GM21528 (cell line): ENCODE data around the gene HOXB9.

Source experiments
- ATAC-seq: cut with Tn5 transposase; IDR thresholded peaks from one replicate; pipeline ENCODE4 v1.9.1; 2021; ENCODE audit warnings: mild to moderate bottlenecking, moderate library complexity; ENCODE audit not compliant: unreplicated experiment, low FRiP score

The HOXB9 gene

DNA sequence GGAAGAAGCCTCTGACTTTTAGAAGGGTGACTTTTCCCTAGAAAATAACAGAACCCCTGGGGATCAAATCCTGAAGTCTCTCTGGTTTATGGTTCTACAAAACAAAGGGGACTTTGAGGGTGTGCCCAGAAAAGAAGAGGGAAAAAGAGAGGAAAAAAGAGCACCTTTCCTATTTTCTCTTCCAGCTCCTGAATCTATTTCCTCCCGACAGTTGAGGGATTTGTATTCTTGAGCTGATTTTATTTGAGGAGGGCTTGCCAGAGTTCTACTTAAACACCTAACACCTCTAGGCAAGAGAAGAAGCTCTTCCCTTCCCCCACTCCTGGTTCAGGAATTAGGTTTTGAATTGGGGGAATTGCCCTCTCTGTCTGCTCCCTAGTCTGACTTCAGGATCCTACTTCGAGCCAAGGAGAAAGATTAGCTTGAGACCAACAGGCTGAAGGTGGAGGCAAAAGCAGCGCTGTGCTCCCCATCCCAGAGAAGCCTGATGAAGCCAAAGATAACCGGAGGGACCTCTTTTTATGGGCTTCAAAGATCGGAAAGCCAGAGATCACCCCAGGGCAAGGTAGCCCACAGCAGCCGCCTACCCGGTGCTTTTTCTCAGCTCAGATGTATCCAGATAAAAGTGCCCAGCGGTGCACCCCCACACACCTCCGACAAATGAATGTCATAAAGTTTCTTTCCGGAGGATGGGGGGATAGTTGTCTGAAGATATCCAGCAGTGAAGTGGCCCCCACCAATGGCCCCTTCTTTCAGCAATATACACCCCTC, 36.9 kb downstream of the HOXB9 start:
- ATAC-seq: no peak

DNA sequence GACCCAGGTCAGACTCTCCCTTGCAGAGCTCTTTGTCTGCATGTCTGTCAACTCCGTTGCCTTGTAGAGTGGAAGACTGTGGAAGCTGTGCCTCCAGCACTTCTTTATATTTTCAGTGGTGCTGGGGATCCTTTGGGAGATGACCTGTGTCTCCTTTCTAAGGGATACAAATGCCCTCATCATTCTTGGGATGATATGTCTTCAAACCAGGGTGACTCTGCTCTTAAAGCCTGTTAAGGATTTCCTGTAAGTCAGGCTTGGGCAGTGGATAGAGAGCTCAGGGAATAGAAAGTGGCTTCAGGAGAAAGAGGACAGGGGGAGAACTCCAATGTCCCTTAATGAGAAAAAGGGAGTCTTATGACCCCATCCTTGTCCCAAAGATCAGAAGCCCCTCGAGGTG, 37.6 kb downstream of the HOXB9 start:
- ATAC-seq: no peak

DNA sequence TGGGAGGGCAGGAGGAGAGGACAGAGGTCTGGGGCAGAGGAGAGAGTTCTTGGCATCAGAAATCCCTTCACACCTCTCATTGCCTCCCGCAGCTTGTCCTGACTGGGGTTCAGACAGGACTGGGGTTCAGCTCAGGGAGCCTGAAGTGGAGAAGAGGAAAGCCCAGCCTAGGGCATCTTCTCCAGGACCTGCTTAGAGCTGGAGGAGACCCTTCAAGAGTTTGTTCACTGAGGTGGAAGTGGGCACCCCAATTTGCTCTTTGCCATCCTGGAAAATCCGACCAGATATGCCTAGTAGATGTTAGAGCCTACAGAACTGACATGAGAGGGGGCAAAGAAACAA, 38.1 kb downstream of the HOXB9 start:
- no peak for ATAC-seq

DNA sequence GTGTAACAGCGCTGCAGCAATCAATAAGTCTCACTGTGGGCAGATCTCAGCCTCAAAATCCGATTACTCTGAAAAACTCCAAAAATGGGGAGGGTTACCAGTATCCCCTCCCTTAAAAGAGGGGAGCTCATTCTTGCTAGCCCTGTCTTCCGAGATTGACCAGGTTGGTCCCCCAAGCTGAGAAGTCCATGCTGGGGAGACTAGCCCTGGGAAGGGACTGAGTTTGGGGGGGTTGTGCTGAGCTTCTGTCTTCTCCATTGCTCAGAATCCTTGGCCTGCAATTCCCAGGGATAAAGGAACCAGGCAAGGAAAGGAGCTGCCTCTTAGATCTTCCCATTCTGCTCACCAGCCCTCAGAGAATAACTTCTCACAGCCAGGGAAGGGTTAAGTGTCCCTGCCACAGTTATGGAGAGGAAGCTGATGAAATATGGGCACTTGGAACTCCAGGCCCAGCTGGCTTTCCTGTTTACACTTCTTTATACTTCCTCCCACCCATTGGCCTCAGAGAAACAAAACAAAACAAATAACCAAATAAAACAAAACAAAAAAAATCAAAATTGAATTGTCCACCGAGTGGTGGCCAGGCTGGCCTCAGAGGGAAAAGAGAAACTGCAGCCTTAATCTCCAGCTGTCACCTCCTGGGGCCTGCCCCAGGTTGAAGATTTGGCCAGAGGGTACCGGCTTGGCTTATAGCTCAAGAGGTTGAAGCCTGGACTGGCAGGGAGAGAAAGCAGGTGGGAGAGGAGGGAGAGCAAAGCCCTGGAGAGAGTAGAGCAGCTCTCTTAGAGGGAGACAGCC, 38.7 kb downstream of the HOXB9 start:
- ATAC-seq: no peak

DNA sequence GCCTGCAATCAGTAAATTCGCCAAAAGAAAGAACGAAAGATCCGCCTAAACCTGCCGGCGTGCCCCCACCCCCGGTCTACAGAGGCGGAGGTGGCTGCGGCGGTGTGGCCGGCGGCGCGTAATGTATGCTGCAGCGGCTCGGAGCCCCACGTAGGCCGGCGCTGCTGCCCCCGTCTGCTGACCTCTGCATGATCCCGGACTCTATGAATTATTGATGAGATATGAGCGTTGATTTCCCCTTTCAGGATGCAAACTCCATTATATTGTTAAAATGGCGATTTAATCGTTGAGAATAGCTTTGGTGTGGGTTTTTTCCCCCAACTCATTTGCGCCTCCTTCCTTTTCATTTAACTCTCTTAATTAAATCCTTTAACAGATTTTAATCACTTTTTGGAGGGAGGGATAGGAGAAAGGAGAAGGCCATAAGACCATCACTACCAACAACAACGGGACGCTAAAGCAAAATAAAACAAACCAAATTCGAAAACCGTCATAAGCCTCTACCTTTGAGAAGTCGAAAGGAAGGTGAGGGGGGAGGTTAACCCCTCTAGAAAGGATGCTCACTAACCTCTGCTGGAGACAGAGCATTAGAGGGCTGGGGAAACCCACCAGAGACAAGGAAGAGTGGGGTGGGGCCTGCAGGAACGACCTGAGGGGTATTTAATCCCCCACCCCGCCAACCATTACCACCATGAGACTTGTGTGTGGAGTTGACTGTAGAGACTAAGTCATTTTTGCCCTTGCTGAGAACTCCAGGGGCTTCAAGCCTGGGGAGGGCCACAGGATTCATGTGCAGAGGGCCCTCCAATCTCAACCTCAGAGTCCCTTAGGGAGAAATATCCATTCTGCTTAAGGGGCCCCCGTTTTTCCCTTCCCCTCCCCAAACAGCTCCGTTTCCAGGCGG, 39.6 kb downstream of the HOXB9 start:
- no peak for ATAC-seq

DNA sequence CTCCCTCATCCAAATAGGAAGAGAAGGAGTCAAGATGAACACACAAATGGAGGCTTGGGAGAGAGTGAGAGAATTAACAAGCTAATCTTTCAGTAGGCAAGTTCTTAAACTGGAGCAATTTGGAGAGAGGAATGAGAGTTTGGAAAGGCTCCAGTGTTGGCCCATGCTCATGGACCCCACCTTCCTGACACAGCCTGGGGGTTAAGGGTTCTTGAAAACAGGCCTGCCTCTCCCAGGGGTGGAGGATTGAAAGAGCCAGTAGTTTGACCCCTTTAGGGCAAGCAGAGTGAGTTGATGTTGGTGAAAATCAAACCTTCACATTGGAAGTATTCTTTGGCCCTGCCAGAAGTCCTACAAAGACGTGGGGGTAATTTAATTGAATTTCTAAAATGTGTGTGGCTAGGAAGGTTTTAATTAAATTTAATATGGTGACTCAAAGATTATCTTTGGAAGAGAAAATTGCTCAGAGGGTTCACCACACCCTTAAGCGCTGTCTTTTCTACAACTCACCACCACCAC, 41.9 kb downstream of the HOXB9 start:
- ATAC-seq: no peak

DNA sequence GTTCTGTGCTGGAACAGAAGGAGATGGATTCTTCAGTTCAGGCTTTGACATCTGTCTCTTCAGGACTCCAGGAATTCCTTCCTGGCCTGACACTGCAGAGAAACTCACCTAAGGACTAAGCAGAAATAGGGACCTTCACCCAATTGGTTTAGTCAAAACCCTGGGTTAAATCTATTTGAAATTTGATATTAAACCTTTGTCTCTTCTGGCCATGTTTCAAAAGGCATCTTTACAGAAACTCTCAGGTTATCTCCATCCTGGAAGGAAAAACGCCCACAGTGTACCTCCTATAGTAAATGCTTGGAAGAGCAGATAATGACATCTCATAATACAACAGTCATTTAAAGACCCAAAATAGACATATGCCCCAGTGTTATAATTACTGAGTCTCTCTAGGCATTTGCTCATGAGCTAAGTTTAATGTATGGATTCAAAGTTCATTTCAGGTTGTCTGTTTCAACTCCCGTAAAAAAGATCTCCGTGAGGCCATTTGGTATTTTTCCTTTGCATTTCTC, 42.4 kb downstream of the HOXB9 start:
- ATAC-seq: no peak

DNA sequence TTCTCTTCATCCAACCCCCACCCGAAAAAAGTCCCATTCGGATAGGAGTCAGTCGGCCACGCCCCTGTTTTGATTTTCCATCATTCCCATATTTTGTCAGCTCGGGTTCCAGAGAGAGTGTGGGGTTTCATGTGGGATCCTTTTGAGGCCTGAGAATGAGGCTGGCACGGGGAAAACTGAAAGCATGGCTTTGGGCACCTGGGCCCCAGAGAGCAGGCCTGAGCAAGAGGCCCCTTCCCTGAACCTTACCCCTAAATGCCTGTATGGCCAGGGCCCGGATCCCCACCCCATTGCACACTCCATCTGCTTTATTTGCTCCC, 43.4 kb downstream of the HOXB9 start:
- ATAC-seq: no peak

DNA sequence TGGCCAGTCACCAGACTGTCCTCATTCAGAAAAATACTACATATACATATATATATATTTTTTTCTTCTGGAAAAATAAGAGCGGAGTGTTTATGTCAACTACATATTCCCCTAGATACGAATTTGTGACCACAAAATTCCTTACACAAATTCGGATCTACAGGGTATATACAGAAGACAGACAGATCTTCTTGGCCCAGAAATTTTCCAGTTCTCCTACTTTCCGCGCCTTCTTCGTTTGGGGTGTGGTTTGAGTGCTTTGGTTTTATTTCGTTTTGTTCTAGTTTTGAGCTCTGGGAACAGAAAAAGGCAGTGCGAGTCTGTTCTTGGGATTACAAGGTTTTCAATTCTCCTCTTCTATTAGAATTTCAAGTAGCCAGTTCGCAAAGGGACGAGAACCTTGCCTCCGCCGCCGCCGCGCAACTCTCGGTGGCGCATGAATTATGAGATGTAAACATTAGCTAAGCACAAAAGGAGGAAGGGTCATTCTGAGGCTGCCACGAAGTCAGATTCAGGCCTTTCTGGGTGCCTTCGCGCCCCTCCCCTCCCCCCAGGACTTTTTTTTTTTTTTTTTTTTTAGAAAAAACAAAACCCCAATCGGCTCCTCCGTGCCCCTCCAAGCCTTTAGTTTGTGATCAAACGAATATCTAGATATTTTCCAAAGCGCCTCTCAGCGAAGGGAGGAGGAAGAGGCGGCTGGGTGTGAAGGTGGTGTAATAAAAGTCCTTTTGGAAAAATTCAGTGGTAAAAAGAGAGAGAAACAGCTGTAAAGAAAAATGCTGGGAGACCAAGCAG, 46.2 kb downstream of the HOXB9 start:
- no peak for ATAC-seq

DNA sequence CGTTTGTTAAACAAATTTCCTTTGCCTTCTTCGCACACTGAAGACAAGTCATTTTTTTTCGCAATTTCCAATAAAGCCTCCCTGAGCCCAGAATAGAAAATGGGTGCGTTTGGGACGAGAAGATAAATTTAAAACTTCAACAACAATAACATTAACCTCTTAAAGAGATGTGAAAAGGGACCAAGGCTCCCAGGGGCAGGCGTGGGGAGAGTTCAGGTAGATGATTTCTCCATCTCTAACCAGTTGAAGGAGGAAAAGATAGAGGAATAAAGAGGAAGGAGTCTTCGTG, 46.7 kb downstream of the HOXB9 start:
- no peak for ATAC-seq

DNA sequence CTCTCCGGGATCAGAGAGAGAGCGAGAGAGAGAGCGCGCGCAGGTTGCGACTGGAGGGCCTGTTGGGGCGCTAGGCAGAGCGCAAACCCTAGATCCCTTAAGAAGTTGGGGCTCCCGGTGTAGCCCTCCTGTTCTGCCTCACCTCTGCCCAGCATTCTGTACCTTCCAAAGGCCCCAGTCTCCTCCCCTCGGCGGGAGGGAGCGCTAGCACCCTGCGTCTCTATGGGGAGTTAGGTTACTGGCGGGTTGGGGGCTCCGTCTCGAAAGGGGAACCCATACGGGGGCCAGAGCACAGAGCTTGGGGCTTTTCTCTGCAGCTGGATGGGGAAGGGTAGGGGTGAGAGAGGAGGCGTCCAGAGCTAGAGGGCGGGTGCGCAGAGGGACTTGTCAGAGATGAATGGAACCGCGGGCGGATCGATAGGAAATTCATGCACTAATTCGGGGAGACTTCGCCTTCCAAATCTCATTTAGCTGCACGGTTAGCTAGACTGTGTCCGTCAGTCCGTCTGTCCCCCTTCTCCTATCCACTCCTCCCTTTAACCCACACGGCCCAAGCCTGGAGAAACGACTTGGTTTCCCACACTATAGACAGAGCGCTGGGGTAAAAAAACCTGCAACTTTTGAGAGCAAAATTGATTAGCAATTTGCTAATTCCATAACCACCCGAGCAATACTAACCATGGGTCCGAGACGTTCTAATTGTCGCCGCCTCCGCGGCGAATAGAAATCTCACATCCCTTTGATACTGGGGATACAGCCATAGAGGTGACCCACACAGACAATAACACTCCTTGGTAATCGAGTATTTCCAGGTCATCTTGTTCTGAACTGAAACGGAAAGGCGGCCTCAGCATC, 47.3 kb downstream of the HOXB9 start:
- peak; percentile 34 for ATAC-seq

DNA sequence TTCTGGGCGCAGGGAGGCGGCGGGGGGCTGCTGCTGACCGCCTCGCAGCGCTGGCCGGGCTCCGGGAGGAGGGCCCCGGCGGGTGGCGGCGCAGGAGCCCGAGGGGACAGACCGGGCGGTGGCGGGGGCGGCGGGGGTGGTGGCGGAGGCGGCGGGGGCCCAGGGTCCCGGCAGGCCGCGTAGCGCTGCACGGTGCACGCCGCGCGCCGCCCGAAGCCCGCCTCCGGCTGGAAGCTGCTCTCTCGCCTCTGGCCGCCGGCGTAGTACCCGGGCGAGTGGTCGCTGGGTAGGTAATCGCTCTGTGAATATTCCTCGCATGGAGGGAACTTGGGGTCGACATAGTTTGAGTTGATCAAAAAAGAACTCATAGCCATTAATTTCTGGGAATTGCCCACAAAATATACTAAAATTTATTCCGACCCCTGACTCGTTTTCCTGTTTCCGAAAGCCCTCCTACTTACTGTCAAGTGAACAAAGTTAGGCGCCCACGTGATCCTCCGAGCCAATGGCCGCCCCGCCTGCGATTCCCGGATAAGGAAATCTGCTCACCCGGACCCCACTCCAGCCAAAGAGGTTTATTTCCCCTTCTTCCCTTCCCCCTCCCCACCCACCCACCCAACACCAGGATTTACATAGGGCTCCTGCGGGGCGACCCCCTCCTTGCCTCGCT, 48.1 kb downstream of the HOXB9 start, which contains the start of gene HOXB4:
Gene HOXB4, minus strand, starts transcription at position 405 of the 670 bp plus-strand sequence. Its CDS starts 31 bp downstream, at position 374.
- ATAC-seq: peak; percentile 71

DNA sequence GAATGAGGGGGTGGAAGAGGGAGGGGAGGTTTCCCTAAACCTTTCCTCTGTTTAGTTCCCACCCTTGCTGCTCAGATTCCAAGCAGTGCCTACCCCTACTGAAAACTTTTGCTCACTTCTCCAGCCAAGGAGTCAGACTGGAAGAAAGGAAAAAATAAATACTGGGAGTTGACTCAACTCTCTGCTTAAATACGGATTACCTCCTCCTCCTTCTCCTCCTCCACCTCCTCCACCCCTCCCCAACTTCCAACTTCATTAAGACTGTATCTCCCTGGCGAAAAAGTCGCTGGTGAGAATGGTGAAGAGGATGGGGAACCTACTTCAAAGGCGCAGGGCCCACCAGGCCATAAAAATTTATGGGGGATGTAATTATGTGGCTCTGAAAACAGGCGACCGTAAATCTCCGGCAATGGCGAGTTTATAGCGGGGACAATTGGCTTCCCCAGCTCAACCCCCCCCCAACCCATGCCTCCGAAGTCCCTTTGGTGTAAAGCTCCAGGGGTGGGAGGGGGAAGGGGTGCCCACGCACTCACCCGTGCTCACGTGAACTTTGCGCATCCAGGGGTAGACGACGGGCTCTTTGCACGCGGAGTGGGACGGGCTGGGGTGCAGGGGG, 48.7 kb downstream of the HOXB9 start:
- ATAC-seq: peak; percentile 6

DNA sequence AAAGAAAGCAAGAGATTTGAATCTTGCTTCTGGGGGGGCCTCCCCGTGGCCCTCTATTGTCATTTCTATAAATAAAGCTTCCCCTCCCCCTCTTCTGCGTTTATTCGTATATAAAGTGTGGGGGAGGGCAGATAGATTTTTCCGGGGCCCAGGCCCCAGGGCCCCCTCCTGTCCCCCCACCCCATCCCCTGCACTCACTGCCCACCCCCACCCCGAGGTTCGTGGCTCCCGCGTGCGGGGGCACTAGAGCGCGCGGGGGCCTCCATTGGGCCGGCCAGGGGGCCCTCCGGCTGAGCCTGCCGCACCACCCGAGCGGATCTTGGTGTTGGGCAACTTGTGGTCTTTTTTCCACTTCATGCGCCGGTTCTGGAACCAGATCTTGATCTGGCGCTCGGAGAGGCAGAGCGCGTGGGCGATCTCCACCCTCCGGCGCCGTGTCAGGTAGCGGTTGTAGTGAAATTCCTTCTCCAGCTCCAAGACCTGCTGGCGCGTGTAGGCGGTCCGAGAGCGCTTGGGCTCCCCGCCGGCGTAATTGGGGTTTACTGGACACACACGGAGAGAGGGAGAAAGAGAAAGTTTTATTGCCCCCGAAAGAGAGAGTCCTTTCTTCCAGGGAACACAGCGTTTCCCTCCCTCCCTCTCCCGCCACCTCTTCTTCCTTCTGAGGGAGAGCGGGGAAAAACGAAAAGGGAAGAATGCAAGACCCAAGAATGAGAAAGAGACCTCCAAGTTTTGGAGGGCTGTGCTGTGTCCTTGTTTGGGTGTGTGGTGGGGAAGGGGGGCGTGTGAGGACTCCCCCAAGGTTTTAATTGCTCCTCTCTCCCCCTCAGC, 49.5 kb downstream of the HOXB9 start:
- ATAC-seq: no peak

DNA sequence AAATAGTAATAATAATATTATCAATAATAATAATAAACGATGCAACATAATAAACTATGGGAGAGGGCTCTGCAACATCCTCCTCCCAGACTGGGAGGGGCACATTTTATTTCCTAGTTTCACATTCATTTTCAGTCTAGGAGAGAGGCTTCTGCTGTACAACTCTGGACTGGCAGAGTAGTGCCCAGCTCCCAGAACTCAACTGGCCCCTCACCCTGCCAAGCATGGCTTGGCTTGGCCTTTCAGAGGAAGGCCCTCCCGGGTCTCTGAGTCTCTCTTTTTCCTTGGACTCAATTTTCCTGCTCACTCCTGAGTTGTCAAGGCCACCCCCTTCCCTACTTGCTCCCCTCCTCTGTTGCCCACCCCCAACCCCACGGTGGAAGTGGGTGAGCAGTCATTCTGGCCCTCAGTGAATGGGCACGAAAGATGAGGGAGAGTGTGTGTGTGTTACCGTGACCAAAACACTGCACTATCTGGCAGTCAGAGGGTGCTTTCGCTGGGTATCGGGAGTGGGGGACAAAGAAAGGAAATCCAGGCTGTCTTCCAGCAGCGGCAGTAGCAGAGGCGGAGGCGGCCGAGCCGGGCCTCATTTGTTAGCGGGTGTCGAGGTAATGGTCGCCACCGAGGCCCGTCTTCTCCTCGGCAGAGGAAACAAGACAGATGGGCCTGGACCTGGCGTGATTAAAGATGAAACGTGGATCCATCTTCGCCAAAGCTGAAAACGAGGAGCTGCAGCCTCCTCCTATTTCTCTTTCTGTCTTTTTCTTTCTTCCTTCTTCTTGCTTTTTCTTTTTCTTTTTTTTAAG, 50.3 kb downstream of the HOXB9 start:
- no peak for ATAC-seq

DNA sequence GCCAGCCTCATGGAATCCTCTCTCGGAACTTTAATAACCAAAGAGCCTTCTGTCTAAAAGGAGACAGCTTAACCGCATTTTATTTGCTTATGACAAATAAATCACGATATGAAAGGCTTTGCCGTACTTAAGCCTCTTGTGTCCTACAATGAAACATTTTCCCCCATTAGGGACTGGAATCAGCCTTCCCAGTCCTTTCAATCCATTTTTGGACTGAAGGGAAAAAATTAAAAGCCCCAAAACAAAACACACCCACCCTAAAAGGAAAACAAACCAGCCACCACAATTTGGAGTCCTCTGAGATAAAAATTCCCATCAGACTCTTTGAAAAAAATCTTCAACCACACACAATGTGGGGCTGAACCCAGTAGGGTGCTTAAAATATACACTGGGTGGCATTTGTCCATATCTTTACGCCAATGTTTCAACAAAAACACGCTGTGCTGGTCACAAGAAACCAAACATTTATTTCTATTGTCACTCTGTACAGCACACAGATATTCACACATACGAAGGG, 51.0 kb downstream of the HOXB9 start:
- no peak for ATAC-seq
